HUDEP-2 (cell line): ENCODE data around the gene SIL1.
"Not testable (repeated sequence)": the region's sequence is repeated elsewhere in the genome, so short reads cannot be mapped to it uniquely, and the experiment has no call there.

Experiments
- DNase-seq, 76 experiments: peaks; one replicate each; lab custom pipeline; 2025; ENCODE audit not compliant: unreplicated experiment in 76 of 76; lab: John Stamatoyannopoulos, UW

Gene SIL1

DNA sequence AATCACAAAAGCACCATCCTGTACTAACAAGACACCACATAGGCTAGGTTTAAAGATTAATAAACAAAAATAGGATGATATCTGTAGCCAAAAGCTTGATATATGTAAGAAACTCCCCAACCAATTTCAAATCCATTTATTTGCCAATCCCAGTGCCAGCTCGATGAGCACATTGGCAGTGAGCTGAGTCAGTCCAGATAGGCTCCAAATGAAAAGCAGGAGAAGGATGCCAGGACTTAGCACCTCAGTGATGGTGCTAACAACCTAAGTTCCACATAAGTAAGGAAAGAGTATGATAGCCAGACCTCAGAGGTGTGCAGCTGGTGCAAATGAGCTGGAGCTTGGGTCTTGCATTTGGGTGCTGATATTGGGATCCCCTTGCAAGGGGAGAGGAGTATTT lies 158.1 kb downstream of the SIL1 start:
- no peak for DNase-seq

DNA sequence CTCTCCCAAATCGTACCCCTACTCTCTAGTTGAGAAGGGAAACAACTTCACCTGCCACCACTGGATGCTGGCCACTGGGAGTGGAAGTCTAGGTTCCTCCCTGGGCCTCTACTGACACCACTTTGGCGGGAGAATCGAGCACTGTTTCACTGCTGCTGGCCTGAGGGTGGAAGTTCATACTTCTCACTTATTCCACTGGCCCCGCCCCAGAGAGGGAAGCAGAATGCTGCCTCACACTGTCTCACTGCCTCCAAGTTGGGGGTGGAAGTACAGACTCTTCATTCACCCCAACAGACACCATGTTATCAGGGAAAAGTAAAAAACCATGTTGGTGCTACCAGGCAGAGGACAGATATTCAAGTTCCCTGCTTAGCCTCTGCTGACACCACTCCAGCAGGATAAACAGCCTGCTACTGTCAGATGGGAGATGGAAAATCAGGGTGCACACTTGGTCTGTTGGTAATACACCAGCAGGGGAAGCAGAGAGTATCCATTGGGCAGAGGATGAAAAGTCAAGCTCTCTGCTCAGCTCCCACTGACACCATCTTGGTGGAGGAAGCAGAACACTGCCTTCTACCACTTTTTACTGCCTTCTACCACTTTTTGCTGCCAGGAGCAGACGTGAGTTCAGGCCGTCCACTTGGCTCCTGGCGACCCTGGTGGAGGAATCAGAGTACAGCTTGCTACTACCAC lies 159.4 kb downstream of the SIL1 start:
- DNase-seq = peak in 2 of 76 experiments; percentile 10 to 18

DNA sequence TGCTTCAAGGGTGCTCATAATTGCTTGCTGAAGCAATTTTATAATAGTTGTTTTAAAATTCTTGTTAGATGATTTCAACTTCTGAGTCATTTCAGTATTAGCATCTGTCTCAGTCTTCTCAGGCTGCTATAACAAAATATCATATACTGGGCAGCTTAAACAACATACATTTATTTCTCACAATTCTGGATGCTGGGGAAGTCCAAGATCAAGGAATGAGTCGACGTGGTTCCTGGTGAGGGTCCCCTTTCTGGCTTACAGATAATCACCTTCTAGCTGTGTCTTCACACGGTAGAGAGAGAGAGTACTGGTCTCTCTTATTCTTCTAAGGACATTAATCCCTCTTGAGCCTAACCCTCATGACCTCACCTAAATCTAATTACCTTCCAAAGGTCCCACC lies 160.4 kb downstream of the SIL1 start:
- DNase-seq = no peak

DNA sequence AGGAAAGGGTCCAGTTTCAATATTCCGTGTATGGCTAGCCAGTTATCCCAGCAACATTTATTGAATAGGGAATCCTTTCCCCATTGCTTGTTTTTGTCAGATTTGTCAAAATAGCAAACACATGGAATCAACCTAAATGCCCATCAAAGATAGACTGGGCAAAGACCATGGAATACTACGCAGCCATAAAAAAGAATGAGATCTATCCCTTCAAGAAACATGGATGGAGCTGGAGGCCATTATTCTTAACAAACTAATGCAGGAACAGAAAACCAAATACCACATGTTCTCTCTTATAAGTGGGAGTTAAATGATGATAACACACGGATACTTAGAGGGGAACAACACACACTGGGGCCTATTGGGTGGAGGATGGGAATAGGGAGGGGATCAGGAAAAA lies 161.8 kb downstream of the SIL1 start:
- not testable (repeated sequence) for DNase-seq

DNA sequence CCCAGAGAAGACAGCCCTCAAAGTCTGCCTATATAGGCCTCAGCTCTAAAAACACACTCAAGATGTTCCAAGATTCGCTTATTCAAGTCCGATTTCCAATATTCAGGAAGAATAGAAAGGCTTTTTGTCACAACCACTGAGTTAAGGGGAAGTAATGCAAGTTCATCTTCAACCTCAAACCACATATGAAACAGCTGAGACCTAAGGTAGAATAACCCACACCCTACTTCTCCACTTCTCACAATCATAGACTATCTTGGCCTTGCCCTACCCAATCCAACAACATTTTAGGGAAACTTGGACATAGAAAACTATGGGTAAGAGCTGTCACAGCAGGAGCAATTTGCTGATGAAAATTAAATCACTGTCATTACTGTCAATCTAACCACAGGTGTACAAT lies 171.0 kb downstream of the SIL1 start:
- DNase-seq = no peak

DNA sequence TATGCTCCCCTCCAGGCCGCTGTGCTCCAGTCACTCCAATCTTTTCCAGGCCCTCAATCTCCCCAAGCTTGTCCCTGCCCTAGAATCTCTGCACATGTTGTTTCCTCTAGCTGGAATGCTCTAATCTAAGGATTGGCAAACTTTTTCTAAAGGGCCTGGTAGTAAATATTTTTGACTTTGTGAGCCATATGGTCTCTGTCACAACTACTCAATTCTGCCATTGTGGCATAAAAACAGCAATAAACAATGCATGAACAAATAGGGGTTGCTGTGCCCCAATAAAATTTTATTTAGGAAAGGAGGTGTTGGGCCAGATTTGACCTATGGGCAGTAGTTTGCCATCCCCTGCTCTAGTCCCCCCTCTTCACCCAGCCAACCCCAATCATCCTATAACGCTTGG lies 172.5 kb downstream of the SIL1 start:
- DNase-seq = no peak

DNA sequence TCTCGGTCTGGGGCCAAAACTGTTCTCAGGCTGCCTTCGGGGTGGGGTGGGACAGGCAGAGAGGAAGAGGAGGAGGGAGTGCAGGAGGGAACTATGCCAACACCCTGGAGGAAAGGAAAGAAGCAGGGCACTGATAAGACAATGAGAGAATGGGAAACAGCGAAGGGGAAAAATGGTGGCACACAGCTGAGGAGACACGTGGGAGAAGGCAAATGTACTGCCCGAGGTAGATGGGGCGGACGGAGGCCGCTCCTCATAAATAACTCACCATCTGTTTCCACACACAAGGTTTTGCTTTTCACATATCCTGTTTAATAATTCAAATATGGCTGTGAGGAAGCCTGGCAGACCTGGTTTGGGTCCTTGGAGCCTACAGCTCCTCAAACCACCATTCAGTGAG lies 174.9 kb downstream of the SIL1 start:
- DNase-seq = no peak

DNA sequence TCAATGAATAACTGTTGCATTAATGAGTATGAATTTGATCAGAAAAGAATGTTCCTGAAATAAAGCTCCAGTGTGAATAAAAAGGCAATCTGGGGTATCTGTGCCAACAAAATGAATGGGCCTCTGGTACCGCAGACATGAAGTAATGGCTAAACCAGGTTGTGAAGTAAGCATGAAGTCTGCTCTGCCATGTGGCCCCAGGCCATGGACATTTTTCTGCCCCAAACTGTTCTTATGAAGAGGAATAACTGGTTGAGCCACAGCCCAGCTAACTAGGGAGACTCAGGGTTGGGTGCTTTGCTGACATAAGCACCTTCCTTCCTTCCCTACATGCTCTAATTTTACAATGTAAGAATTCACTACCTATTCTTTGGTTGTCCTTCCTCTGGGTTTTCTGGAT lies 175.6 kb downstream of the SIL1 start:
- DNase-seq = no peak

DNA sequence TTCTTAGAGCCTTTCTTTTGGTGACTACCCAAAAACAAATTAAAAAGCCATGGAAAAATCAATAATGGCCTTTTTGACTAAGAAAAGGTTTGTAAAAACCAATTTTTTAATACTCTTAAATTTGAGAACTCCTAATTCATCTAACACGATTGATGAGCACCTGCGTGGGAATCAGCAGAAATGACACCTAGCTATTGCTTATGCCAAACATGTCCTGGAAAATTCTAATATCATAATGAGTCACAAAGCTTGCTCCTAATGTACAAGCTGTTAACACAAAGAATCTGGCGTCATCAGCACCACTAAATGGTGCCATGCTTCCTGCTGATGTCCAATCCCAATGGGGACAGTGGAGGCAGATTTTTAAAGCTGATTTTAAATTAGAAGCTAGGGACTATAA lies 176.8 kb downstream of the SIL1 start:
- DNase-seq = no peak

DNA sequence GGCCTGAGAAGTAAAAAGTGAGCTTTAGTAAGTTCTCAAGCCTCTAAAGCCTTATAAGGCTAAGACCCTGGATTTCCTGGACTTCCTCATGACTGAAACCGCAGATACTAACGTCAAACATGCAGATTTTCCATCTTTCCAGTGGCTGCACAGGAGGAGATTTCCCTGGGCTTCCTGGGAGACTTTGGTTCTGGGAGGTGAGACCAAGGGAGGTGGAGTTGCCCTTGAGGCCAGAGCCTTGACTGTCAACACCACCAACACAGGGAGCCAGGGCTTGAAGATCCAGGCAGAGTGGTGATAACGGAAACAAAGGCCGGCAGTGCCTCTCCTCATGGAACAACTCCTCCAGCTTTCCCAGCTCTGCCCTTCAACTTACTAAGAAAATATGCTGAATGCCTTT lies 178.3 kb downstream of the SIL1 start:
- DNase-seq = no peak

DNA sequence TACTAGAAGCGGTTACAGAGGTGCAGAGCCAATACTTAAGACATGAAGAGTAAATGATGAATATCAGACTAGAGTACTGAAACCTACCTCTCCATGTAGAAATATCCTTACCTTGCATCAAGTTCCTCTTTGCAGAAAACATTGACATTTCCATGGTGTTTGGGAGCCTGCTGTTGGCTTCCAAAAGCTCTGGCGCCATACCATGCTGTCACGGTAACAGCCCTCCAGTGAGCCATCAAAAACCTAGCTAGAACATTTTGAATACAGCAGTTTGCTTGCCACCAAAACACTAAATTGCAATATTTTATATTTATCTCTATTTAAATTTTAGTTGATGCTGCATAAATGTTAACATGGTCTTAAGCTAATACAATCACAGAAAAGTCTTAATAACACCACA lies 179.0 kb downstream of the SIL1 start:
- DNase-seq = no peak

DNA sequence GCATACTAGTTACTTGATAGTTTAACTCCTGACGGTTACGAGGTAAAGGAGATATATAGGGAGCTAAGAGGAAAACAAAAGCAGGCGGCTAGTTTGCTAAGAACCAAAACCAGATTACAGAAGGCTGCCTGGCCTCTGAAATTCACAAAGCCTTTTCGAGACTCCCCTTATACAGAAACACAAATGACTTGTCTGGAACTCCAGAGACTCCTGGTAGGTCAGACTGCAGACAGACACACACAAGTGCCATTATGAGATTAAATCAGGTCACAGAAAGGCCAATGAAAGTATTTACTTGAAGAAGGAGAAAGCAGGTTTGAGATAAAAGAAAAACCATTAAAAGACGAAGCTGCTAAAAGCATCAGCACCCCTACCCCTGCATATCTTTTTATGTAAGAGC lies 180.5 kb downstream of the SIL1 start:
- no peak for DNase-seq

DNA sequence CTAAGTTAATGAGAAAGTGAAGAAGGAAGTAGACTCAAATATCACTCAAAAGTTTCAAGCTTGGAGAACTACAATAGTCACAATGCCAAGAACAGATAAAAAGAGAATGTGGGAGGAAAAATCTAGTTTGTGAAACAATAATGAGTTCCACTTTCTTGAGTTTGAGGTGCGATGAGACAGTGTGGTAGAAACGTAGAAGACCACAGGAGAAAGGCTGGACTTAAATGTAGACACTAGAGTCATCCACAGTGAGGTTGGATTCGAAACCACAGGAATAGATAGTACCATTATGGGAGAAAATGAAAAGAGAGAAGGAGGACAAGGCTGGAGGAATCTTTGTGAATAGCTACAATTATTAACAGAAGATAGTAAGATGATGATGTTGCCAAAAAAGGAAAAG lies 182.0 kb downstream of the SIL1 start:
- no peak for DNase-seq

DNA sequence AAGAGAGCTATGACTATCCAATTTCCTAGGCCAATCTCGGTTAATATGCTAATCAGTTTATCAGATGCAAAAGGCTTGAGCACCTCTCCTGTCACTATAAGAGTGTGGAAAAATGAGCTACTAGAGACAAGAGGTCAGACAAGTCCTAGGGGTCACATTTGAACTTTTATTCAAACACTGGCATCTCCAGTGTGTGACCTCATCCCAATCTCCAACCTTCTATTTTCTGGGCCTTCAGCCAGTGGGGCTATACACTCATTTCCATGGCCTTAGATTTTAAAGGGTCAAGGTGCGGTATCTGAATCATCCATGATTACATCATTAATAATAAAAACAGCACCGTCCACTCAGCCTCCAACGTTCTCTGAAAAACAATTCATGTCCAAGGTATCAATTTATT lies 183.4 kb downstream of the SIL1 start:
- DNase-seq = no peak

DNA sequence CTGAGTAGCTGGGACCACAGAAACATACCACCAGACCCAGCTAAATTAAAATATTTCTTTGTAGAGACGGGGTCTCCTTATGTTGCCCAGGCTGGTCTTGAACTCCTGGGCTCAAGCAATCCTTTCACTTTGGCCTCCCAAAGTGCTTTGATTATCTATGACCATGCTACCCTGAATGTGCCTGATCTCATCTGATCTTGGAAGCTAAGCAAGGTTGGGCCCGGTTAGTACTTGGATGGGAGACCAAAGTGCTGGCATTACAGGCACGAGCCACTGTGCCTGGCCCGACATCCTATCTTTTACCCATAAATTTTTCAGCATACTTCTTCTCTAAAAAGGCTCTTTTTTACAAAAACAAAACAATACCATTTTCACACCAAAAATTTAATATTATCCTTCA lies 186.0 kb downstream of the SIL1 start:
- DNase-seq = no peak

DNA sequence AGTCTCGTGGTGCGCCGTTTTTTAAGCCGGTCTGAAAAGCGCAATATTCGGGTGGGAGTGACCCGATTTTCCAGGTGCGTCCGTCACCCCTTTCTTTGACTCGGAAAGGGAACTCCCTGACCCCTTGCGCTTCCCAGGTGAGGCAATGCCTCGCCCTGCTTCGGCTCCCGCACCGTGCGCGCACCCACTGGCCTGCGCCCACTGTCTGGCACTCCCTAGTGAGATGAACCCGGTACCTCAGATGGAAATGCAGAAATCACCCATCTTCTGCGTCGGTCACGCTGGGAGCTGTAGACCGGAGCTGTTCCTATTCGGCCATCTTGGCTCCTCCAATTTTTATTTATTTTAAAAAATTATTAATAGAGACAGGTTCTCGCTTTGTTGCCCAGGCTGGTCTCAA lies 187.0 kb downstream of the SIL1 start:
- not testable (repeated sequence) for DNase-seq

DNA sequence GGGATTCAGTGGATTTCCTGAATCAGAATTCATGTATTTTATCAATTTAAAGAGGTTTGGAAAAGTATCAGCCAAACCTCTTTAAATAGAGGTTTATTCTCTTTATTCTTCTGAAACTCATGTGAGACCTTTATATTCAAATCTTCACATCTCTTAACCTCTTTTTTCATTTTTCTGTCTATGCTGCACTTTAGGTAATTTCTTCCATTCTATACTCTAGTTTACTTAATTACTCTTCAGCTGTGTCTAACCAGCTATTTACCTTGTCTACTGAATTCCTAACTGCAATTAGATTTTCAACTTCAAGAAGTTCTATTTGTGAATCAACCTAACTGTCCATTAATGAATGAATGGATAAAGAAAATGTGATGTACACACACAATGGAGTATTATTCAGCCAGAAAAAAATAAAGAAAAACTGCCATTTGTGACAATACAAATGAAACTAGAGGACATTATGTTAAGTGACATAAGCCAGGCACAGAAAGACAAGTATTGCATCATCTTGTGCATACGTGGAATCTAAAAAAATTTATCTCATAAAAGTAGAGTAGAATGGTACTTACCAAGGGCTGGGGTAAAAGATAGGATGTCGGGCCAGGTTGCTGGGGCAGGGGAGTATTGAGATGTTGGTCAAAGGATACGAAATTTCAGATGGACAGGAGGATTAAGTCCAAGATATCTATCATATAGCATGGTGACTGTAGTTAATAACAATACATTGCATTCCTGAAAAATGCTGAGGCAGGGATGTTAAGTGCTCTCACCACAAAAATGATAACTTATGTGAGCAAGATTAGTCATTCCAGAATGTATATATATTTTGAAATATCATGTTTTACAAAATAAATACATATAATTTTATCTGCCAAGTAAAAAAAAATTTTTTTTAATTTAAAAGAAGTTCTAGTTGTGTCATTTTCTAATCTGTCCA lies 193.5 kb downstream of the SIL1 start:
- DNase-seq = no peak

DNA sequence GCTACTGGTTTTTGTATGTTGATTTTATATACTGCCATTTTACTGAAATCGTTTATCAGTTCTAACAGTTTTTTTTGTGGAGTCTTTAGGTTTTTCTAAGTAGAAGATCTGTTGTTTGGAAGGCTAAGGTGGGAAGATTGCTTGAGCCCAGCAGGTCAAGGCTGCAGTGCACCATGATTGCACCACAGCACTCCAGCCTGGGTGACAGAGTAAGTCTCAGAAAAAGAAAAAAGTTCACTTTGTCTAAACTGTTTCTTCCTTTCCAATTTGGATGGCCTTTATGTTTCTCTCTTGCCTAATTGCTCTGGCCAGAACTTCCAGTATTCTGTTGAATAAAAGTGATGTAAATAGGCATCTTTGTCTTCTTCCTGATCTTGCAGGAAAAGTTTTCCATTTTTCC lies 198.5 kb downstream of the SIL1 start:
- DNase-seq = no peak

DNA sequence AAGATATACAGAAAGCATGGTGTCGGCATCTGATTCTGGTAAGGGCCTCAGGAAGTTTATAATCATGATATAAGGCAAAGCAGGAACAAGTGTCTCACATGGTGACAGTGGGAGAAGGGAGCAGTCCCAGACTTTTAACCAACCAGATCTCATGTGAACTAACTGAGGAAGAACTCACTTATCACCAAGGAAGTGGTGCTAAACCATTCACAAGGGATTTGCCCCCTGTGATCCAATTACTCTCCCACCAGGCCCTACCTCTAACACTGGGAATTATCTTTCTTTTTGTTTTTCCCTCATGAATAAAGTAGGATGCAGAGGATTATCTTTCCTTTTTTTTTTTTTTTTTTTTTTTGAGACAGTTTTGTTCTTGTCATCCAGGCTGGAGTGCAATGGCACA lies 199.6 kb downstream of the SIL1 start:
- no peak for DNase-seq

DNA sequence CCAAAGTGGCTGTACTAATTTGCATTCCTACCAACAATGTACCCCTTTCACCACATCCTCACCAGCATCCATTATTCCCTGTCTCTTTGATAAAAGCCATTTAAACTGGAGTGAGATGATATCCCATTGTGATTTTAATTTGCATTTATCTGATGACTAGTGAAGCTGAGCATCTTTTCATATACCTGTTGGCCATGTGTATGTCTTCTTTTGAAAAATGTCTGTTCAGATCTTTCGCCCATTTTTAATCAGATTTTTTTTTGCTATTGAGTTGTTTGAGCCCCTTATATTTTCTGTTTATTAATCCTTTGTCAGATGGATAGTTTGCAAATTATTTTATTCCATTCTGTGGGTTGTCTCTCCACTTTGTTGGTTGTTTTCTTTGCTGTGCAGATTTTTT lies 202.0 kb downstream of the SIL1 start:
- DNase-seq = no peak

DNA sequence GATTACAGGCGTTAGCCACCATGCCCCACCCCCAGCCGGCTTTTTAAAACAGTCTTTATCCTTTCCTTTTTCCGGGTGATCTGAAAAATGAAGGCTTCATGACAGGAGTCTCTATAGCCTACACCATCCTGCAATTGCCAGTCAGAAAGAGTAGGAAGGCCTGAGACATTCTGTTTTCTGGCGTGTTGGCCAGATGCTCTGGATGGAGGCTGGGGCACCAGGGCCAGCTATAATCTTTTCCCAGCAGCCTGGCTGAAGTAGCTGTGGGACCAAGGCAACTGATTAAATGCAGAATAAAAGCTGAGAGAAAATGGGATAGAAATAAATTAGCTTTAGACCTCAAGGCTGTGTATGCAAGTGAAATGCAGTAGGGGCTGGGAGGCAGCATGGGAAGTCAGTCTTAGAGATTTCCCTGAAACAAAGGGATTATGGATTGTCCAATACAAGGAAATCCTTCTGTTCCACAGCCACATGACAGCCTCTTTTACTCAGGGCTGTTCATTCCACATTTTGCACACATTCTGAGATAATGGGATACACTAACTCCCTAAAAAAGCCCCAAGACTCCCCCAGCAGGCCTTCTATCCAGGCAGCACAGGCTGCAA lies 207.1 kb downstream of the SIL1 start:
- DNase-seq = no peak

DNA sequence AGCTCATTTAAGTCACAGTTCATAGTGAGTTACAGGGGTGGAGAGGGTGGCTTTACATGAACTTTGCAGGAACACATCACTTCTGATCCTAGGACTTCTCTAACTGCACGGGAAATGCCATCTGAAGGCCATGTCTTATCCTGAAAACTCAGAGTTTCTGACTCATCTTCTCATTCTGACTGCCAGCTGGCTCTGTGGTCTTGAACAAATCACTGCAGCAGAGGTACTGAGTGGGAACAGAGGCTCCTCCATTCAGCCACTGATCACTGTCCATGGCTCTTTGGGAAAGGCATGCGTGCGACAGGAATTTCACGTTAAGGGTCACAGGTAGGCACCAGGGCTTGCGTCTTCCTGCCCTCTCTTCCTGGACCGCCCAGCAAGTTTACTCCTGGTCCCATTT lies 208.4 kb downstream of the SIL1 start:
- no peak for DNase-seq
